Stimulated activated CD4-positive, alpha-beta T cell treated with anti-CD3 and anti-CD28 coated beads, TNF-alpha, amount 100 ng/mL, for 1 hour (primary cell): Measurements from ENCODE around the gene SLC37A1.
A peak's percentile ranks its signal among the peaks of the same experiment; 100 is the strongest.

Experiments
- DNase-seq, 3 donors: peaks; one replicate each; pipeline ENCODE4 v3.0.0-alpha.2; 2020; ENCODE audit warnings: low read depth in 3 of 3, low spot score in 1 of 3

Gene SLC37A1

GRCh38 chr21:42503711-42504110 lies 9.9 kb upstream of the SLC37A1 start:
- no peak for DNase-seq

DNA sequence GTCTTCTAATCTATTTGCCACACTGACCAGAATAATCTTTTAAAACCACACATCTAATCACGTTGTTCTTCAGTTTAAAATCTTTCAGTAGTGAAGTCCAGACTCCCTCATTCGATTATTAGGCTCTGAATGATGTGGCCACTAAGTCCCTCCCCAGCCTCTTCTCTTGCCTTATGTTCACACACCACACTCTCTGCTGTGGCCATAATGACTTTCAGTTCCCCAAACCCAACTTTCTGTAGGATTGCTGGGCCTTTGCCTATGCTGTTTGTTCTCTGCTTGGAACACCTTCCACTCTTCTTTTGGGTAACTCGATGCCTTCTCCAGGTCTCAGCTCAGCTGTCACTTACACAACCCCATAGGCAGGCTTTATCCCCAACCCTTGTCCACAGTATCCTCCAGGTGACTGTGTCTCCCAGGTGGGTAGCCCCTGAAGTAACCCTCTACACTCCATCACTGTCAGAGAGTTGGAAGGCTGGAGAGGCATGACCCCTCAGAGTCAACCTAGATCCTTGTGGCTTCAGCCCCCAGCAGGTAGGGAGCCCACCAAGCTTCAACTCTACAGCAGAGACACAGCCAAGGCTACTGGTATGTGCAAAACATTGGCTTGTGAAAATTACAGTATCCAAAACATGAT lies 8.4 kb upstream of the SLC37A1 start:
- DNase-seq: no peak

DNA sequence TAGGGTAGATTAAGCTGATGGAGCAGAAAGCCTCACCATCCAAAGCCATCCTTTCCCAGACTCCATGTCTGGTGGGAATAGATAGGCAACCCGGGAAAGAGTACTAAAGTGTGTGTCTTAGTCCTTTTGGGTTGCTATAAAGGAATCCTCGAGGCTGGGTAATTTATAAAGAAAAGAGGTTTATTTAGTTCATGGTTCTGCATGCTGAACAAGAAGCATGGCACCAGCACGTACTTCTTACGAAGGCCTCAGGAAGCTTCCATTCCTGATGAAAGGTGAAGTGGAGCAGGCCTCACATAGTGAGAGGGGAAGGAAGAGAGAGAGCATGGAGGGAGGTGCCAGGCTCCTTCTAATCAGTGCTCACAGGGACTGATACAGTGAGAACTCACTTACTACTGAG lies 6.2 kb upstream of the SLC37A1 start:
- DNase-seq: no peak

GRCh38 chr21:42508371-42508770 lies 5.3 kb upstream of the SLC37A1 start:
- DNase-seq: no peak

DNA sequence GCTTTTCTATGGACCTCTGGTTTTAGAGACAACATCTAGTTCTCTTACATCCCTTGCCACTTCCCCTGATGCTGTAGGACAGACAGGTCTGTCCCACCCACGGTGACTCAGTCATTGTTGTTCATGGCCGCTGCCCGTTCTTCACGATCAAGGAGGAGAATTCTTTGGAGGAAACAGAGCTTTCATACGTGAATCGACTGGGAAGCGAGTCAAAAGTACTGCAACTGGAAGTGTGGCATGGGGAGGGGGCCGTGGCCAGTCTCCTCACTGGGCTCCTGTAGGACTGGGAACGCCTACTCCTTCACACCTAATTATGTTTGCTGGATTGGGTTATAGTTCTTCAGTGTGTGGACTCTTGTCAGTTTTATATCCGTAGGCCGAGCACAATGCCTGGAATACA lies 4.4 kb upstream of the SLC37A1 start:
- DNase-seq: no peak

- DNase-seq: no peak
Observed at GRCh38 chr21:42512346-42513034, 1.2 kb upstream of the SLC37A1 start.

DNA sequence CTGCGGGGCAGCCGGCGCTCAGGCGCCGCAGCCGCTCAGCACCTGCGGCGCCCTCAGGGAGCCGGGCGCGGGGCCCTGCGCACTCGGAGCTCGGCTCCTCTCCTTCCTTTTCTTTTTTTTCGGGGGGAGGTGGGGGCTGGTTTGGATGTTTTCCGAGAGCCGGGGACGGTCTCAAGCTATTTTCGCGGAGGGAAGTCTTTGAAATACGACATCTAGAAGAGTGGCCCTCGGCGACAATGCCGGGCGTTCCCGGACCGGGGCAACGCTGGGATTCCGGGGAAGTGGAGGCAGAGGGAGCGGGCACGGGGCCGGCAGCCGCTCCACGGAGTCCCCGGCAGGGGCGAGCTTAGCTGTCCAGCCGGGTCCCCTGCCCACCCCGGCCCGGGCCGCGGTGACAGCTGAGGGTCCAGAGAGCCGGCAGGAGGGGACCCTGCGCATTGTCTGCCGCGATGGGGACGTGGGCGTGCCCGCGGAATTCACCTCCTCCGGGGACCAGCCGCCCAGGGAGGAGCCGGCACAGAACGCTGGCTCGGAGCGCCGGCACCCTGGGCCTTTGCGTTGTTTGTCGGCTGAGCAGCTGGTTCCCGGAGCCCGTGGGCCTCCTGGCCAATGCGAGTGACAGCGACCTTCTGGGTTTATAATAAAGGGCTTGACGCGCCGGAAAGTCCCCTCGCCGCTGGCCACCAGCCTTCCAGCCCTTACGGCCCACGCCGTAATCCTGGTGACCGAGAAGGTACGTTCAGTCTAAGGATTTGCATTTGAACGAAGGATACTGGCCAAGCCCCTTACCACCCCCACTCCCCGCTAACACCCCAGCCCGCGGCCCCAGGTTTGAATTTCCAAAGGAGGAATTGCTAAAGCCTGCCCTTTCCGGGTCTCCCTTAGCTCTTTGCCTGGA lies 582 bp downstream of the SLC37A1 start:
- peak; percentile 30 to 59 (median 38) for DNase-seq

GRCh38 chr21:42514883-42515228 lies 1.2 kb downstream of the SLC37A1 start:
- DNase-seq: no peak

DNA sequence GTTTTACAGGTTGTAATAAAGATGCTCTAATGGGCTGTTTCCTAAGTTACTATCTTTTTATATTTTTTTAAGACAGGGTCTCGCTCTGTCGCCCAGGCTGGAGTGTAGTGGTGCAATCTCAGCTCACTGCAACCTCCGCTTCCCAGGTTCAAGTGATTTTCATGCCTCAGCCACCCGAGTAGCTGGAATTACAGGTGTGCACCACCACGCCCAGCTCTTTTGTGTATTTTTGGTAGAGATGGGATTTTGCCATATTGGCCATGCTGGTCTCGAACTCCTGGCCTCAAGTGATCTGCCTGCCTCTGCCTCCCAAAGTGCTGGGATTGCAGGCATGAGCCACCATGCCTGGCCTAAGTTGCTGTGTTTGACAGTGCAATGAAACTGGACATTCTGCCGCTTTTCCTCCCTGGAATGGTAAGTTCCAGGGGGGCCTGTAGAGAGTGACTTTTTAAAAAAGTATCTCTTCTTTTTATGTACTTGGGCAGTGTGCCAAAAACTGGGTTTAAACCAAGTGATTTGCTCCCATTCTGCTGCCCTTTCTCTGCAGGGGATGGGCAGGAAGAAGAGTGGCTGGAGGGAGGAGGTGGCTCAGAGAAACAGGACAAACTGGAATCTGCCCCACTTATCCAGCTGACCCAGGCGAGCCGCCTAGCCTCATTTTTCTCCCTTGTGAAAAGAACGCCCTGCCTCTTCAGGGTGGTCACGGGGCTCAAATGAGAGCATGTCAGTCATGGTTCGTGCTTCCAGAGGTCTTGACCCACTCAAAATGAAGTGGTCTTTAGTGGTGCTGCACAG lies 2.3 kb downstream of the SLC37A1 start:
- DNase-seq: no peak

- no peak for DNase-seq
Observed at GRCh38 chr21:42518215-42518614, 4.6 kb downstream of the SLC37A1 start.

- no peak for DNase-seq
Observed at GRCh38 chr21:42518626-42519025, 5.0 kb downstream of the SLC37A1 start.

GRCh38 chr21:42520628-42521253 lies 7.1 kb downstream of the SLC37A1 start:
- no peak for DNase-seq

DNA sequence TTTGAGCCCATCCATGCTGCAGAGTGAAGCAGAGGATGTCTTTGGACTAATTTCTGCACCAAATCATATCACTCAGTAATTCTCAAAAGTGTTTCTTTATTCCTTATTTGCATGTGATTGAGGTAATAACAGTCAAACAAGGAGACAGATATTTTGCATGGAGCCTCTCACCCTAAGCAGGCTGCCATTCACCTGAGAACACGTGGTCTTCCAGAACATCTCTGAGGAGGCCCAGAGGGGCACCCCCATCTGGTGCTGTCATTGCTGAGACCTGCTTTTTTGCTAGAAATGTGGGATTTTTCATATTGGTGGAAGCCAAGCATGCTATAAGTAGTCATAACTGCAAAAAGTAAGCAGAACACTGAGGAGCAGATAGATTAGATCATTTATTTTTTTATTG lies 7.7 kb downstream of the SLC37A1 start:
- DNase-seq: no peak

DNA sequence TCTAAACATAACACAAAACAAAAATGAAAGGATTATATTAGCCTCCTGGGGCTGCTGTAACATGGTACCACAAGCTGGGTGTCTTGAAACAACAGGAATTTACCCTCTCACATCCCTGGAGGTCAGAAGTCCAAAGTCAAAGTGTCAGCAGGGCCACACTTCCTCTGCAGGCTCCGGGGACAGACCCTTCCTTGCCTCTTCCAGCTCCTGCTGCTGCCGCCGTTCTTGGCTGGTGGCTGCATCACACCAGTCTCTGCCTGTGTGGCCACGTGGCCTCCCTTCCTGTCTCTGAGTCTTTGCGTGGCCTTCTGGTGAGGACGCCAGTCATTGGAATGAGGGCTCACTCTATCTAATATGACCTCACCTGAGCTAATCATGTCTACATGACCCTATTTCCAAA lies 8.2 kb downstream of the SLC37A1 start:
- DNase-seq: no peak

- no peak for DNase-seq
Observed at GRCh38 chr21:42522271-42522670, 8.6 kb downstream of the SLC37A1 start.

GRCh38 chr21:42522771-42523170 lies 9.1 kb downstream of the SLC37A1 start:
- no peak for DNase-seq

DNA sequence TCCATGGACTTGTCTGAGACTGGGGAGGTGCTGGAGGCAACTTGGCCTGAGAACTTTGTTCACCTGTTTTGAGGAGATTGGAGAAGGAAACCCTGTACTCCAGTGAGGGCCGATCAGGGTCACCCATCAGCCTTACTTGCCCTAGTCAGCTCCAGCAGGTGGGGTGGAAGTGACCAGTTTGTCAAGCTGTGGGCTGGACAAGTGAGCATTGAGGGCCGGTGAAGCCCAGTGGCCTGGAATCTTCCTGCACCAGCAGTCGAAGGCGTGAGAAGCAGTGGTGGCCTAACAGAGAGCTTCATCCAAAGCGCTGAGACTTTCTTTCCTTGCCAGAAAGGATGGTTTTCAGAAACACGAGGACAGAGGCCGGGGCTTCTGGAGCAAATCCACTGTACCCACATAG lies 9.6 kb downstream of the SLC37A1 start:
- no peak for DNase-seq

GRCh38 chr21:42523941-42524340 lies 10.3 kb downstream of the SLC37A1 start:
- no peak for DNase-seq

GRCh38 chr21:42524341-42525028 lies 10.8 kb downstream of the SLC37A1 start:
- no peak for DNase-seq

GRCh38 chr21:42525029-42525581 lies 11.5 kb downstream of the SLC37A1 start:
- DNase-seq: no peak
